ENCODE data around the gene RIN2. TPM values are rescaled to one million over a fixed set of nuclear protein-coding genes. Genes with fewer than 3 reads are reported as not detected.

Gene RIN2
- total RNA-seq, 2 experiments from 2014 or later = 0.17 to 0.33 TPM

DNA sequence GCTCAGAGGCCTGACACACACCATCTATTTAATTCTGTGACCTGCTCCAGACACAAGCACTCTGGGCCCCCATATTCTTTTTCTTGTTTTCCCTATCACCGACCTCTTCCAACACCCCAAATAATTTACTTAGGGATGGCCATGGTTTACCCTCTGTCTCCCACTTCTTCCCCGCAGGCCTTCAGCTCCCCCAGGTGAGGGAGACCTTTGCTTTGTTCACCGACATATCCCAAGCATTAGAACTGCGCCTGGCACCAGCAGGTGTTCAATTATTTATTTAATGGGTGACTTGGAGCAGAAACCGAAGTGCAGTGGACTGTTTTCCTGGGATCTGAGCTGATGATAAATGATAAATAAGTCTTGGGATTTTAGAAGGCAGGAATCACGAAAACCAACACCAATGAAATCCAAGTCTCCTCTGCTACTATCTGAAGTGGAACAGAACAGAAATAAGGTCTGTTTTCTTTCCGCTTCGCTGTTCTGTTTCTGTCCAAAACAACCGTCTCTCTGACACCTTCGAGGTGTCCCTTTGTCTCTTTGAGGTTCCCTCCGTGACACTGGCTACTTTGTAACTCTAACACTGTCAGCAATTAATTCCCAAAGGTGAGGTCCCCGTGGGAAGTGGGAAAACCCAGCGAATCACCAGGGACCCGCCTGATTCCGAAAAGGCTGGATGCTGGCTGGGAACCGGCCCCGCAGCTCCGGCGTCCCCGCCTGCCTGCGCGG lies 1.1 kb upstream of the RIN2 start:
- peak overlapping the region; percentile 37 for H3K4me3 ChIP-seq (ENCODE audit: low read length)

DNA sequence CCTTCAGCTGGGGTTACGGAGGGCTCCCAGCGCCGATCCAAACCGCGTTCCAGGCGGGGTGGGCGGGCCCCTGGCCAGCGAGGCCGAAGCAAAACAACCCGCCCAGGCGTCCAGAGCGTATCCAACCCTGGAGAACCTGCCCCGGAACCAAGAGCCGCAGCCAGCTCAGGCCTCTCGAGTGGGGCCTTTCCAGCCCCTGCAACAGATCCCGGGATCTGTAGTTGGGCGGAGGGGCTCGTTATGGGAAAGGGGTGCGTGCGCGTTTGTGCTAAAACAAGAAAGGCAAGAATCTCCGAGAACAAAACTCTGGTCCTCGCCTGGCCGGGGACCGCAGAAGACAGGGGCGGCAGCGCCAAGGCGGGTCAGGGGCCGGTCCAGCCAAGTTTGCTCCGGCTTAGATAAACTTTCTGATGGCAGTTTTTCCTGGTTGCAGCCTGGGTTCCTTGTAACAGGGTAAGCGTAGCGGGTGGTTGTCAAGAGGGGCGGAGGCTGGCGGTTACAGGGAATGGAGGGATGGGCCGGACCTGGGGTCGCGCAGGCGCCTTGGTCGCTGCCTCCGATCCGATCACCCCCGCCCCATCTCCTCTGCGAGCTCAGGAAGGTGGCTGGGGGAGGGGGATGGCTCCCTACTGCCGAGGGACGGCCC lies 448 bp upstream of the RIN2 start:
- ATAC-seq (ENCODE audit: poor library complexity) = no peak
- peak overlapping the region; percentile 37 for H3K4me3 ChIP-seq (ENCODE audit: low read length)
- peaks cover 38% of the 10 kb centered on the region for H3K27me3 Mint-ChIP-seq

More for the DNA sequence above, 1.1 kb upstream of the RIN2 start:
- ATAC-seq (ENCODE audit: poor library complexity) = no peak
- peaks cover 23 to 29% of the 10 kb centered on the region in 2 experiments for H3K27me3 ChIP-seq (ENCODE audit: control insufficient read depth in 1 of 2, insufficient read depth in 2 of 2, low read length in 2 of 2)
- Mint-ChIP-seq H3K4me1 (ENCODE audit: low read depth) (no peaks in the 10 kb centered on the region), H3K9me3 (no peaks in the 10 kb centered on the region), H3K4me3 (no peak overlapping the region), H3K36me3 (ENCODE audit: low read depth) (no peaks in the 10 kb centered on the region), H3K27me3 (peaks cover 38% of the 10 kb centered on the region), H3K27ac (no peak overlapping the region)
- CTCF ChIA-PET = no interaction called here
- H3K9me3 ChIP-seq (ENCODE audit: control insufficient read depth in 1 of 2, insufficient read depth in 1 of 2, low read length in 2 of 2) = peaks cover 0 to 18% of the 10 kb centered on the region in 2 experiments
- H3K4me1 ChIP-seq (ENCODE audit: insufficient read depth, low read length) = peaks cover 8% of the 10 kb centered on the region
- POLR2A ChIA-PET = no interaction called here
- intact Hi-C loops (cut with DNase I, micrococcal nuclease) = no loop called here
- DNase-seq = no peak
- TF ChIP-seq, protein P1, sequence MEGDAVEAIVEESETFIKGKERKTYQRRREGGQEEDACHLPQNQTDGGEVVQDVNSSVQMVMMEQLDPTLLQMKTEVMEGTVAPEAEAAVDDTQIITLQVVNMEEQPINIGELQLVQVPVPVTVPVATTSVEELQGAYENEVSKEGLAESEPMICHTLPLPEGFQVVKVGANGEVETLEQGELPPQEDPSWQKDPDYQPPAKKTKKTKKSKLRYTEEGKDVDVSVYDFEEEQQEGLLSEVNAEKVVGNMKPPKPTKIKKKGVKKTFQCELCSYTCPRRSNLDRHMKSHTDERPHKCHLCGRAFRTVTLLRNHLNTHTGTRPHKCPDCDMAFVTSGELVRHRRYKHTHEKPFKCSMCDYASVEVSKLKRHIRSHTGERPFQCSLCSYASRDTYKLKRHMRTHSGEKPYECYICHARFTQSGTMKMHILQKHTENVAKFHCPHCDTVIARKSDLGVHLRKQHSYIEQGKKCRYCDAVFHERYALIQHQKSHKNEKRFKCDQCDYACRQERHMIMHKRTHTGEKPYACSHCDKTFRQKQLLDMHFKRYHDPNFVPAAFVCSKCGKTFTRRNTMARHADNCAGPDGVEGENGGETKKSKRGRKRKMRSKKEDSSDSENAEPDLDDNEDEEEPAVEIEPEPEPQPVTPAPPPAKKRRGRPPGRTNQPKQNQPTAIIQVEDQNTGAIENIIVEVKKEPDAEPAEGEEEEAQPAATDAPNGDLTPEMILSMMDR (IDR thresholded peaks at IDR 0.05) = no peak
- no peak overlapping the region for H3K27ac ChIP-seq (ENCODE audit: low read depth in 1 of 2, low read length in 2 of 2)
- no peaks in the 10 kb centered on the region for H3K36me3 ChIP-seq (ENCODE audit: insufficient read depth, low read length)

DNA sequence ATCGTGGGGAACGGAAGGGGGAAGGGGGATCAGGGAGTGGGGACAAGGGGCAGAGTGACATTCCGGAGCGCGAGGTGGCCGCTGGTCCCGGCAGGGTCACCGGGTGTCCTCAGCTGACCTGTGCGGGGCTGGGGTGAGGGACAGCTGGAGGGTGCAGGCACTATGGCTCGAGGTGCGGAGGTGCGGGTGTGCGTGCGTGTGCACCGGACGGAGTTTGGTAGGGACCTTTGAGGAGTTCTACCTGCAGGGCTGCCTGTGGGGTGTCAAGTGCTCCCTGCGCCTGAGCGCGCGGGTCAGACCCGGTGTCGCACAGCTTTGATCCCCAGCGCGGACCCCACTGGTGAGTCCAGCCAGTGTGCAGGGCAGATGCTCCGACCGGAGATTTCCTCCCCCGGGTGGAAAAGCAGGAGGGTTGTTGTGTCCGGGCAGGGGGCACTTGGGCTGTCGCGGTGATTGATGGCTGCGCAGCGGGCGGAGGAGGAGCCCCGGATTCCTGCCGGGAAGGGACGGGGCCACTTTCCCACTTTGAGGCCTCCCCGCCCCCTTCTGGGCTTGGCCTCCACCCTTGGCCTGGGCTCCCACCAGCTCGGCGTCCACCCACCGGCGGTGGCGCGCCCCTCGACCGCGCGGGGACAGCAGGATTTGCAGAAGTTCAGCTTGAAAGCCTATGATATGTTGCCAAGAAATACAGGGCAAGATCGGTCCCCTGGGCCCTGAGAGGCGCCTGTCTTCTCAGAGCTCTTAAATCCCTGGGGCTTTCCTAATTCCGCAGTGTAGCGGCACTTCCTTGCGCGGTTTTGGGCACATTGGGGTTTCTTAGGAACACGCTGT lies 658 bp downstream of the RIN2 start:
- Histone ChIP-seq H3K27ac (ENCODE audit: low read depth in 1 of 2, low read length in 2 of 2) (no peak overlapping the region), H3K4me1 (ENCODE audit: insufficient read depth, low read length) (peaks cover 8% of the 10 kb centered on the region), H3K9me3 (ENCODE audit: control insufficient read depth in 1 of 2, insufficient read depth in 1 of 2, low read length in 2 of 2) (peaks cover 0 to 18% of the 10 kb centered on the region in 2 experiments), H3K4me3 (ENCODE audit: low read length) (peak overlapping the region; percentile 37), H3K27me3 (ENCODE audit: control insufficient read depth in 1 of 2, insufficient read depth in 2 of 2, low read length in 2 of 2) (peaks cover 23 to 29% of the 10 kb centered on the region in 2 experiments), H3K36me3 (ENCODE audit: insufficient read depth, low read length) (no peaks in the 10 kb centered on the region)
- H3K9me3 Mint-ChIP-seq = no peaks in the 10 kb centered on the region
- CTCF ChIA-PET = no interaction called here
- H3K36me3 Mint-ChIP-seq (ENCODE audit: low read depth) = no peaks in the 10 kb centered on the region
- ATAC-seq (ENCODE audit: poor library complexity) (no peak), DNase-seq (peak in 2 of 14 experiments; percentile 47 to 58)
- H3K27me3 Mint-ChIP-seq = peaks cover 34% of the 10 kb centered on the region
- H3K27ac Mint-ChIP-seq = no peak overlapping the region
- POLR2A ChIA-PET = no interaction called here
- peak overlapping the region; percentile 38 for H3K4me3 Mint-ChIP-seq
- intact Hi-C loops (cut with DNase I, micrococcal nuclease) = no loop called here
- H3K4me1 Mint-ChIP-seq (ENCODE audit: low read depth) = no peaks in the 10 kb centered on the region
- TF ChIP-seq, protein P1 (IDR thresholded peaks at IDR 0.05) = no peak

More for the DNA sequence above, 448 bp upstream of the RIN2 start:
- H3K27ac ChIP-seq (ENCODE audit: low read depth in 1 of 2, low read length in 2 of 2) = no peak overlapping the region
- TF ChIP-seq, protein P1 (IDR thresholded peaks at IDR 0.05) = no peak
- H3K4me1 Mint-ChIP-seq (ENCODE audit: low read depth) = no peaks in the 10 kb centered on the region
- intact Hi-C loops (cut with DNase I, micrococcal nuclease) = no loop called here
- H3K9me3 ChIP-seq (ENCODE audit: control insufficient read depth in 1 of 2, insufficient read depth in 1 of 2, low read length in 2 of 2) = peaks cover 0 to 18% of the 10 kb centered on the region in 2 experiments
- no peaks in the 10 kb centered on the region for H3K9me3 Mint-ChIP-seq
- no peaks in the 10 kb centered on the region for H3K36me3 ChIP-seq (ENCODE audit: insufficient read depth, low read length)
- DNase-seq = peak in 3 of 14 experiments; percentile 5 to 46 (median 45)
- peaks cover 8% of the 10 kb centered on the region for H3K4me1 ChIP-seq (ENCODE audit: insufficient read depth, low read length)
- CTCF ChIA-PET = no interaction called here
- H3K27me3 ChIP-seq (ENCODE audit: control insufficient read depth in 1 of 2, insufficient read depth in 2 of 2, low read length in 2 of 2) = peaks cover 23 to 29% of the 10 kb centered on the region in 2 experiments
- POLR2A ChIA-PET = no interaction called here
- no peak overlapping the region for H3K27ac Mint-ChIP-seq
- peak overlapping the region; percentile 25 for H3K4me3 Mint-ChIP-seq
- no peaks in the 10 kb centered on the region for H3K36me3 Mint-ChIP-seq (ENCODE audit: low read depth)

Measured in CD4-positive, alpha-beta T cell (primary cell).